ENCODE data around the gene COL4A2. TPM values are rescaled to one million over a fixed set of nuclear protein-coding genes. Genes with fewer than 3 reads are reported as not detected.

COL4A2 gene
- total RNA-seq, 1 donor from 2014 or later, result 159 TPM

DNA sequence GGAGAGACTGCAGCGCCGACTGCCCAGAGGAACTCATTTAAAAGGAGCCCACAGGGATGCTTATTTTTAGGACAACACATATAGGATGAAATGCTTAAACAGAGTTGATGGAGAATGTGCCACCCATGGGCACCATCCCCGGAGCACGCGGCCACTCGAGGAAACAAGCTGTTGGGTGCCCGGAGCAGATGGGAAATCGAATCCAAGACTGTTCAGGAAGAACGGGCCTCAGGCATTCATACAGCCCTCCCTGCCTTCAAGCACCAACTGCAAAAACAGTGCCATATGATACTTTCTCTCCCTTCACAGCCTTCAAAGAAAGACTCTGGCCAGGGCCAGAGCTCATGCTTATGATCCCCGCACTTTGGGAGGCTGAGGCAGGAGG, 214.2 kb downstream of the COL4A2 start:
- H3K36me3 Mint-ChIP-seq (ENCODE audit: low read depth), result no peaks in the 10 kb centered on the region
- no peak overlapping the region for H3K27ac Mint-ChIP-seq (ENCODE audit: unreplicated experiment)
- H3K4me3 Mint-ChIP-seq, result no peak overlapping the region

DNA sequence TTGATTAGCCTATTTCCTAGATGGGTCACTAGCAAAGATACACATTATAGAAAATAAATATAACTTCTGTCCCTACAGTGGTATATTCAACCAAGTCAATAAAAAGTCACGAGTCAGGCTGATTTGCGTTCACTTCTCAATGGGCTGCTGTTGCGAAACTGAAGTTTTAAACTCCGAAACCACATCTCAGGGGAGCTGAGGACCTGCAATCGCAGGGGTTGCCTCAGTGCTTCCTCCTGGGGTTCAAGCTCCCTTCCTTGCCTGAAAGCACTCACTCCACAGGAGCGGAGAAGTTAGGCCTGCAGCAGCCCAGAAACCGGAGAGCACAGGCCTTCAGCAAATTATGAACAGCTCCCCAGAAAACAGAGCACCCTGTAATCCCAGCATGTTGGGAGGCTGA, 214.9 kb downstream of the COL4A2 start:
- TF ChIP-seq, protein P1, sequence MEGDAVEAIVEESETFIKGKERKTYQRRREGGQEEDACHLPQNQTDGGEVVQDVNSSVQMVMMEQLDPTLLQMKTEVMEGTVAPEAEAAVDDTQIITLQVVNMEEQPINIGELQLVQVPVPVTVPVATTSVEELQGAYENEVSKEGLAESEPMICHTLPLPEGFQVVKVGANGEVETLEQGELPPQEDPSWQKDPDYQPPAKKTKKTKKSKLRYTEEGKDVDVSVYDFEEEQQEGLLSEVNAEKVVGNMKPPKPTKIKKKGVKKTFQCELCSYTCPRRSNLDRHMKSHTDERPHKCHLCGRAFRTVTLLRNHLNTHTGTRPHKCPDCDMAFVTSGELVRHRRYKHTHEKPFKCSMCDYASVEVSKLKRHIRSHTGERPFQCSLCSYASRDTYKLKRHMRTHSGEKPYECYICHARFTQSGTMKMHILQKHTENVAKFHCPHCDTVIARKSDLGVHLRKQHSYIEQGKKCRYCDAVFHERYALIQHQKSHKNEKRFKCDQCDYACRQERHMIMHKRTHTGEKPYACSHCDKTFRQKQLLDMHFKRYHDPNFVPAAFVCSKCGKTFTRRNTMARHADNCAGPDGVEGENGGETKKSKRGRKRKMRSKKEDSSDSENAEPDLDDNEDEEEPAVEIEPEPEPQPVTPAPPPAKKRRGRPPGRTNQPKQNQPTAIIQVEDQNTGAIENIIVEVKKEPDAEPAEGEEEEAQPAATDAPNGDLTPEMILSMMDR (conservative IDR thresholded peaks at IDR 0.05), result no peak
- DNase-seq (ENCODE audit: low read depth, low spot score), result no peak
- H3K27me3 Mint-ChIP-seq (ENCODE audit: low read depth), result peaks cover 25% of the 10 kb centered on the region
- H3K9me3 Mint-ChIP-seq, result no peaks in the 10 kb centered on the region
- H3K27ac Mint-ChIP-seq (ENCODE audit: unreplicated experiment), result no peak overlapping the region
- H3K4me3 Mint-ChIP-seq, result no peak overlapping the region
- H3K36me3 Mint-ChIP-seq (ENCODE audit: low read depth), result no peaks in the 10 kb centered on the region
- no peaks in the 10 kb centered on the region for H3K4me1 Mint-ChIP-seq

More for the DNA sequence above, 214.2 kb downstream of the COL4A2 start:
- Mint-ChIP-seq H3K9me3 (no peaks in the 10 kb centered on the region), H3K27me3 (ENCODE audit: low read depth) (peaks cover 19% of the 10 kb centered on the region), H3K4me1 (no peaks in the 10 kb centered on the region)
- TF ChIP-seq, protein P1 (conservative IDR thresholded peaks at IDR 0.05), result no peak
- no peak for DNase-seq (ENCODE audit: low read depth, low spot score)

DNA sequence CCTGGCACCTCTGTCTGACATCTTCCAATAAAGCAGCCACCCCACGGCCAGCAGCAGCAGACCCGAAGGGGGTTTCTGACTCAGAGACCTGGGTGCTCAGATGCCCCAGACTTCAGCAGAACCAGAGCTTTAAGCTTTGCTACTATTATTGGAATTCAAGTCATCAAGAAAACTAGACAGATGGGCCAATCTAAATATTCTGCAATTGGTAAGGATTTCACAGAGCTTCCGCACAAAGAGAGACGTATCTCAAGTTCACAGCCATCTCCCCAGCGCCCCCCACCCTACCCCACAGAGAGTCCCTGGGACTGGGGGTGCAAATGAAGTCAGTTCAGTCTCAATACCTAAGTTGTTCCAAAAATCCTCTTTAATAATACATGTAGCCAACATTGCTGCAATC, 215.6 kb downstream of the COL4A2 start:
- Mint-ChIP-seq H3K27me3 (ENCODE audit: low read depth) (peaks cover 27% of the 10 kb centered on the region), H3K4me3 (no peak overlapping the region), H3K4me1 (peaks cover 3% of the 10 kb centered on the region), H3K27ac (ENCODE audit: unreplicated experiment) (no peak overlapping the region), H3K9me3 (no peaks in the 10 kb centered on the region), H3K36me3 (ENCODE audit: low read depth) (no peaks in the 10 kb centered on the region)
- no peak for DNase-seq (ENCODE audit: low read depth, low spot score)
- TF ChIP-seq, protein P1 (conservative IDR thresholded peaks at IDR 0.05), result no peak

DNA sequence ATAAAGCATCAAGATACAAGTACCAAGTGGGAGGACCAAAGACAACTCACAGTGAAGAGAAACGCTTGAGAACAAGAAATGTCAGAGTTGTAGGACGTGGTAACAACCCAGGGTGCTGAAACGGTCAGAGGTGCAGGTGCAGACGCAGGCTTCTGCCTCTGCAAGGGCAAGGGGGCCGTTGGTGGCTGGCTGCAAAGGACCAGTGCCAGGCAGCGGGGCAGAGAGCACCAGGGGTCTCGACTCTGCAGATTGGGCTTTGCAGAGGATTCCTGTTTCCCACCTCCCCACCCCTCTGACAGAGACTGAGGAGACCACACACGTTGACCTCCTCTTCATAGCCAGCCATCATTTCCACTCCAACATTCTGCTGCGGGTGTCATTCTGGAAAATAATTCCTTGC, 216.1 kb downstream of the COL4A2 start:
- TF ChIP-seq, protein P1 (conservative IDR thresholded peaks at IDR 0.05), result no peak
- no peak overlapping the region for H3K27ac Mint-ChIP-seq (ENCODE audit: unreplicated experiment)
- peaks cover 27% of the 10 kb centered on the region for H3K27me3 Mint-ChIP-seq (ENCODE audit: low read depth)
- no peaks in the 10 kb centered on the region for H3K9me3 Mint-ChIP-seq
- no peak overlapping the region for H3K4me3 Mint-ChIP-seq
- H3K36me3 Mint-ChIP-seq (ENCODE audit: low read depth), result no peaks in the 10 kb centered on the region
- H3K4me1 Mint-ChIP-seq, result peaks cover 5% of the 10 kb centered on the region
- DNase-seq (ENCODE audit: low read depth, low spot score), result no peak

DNA sequence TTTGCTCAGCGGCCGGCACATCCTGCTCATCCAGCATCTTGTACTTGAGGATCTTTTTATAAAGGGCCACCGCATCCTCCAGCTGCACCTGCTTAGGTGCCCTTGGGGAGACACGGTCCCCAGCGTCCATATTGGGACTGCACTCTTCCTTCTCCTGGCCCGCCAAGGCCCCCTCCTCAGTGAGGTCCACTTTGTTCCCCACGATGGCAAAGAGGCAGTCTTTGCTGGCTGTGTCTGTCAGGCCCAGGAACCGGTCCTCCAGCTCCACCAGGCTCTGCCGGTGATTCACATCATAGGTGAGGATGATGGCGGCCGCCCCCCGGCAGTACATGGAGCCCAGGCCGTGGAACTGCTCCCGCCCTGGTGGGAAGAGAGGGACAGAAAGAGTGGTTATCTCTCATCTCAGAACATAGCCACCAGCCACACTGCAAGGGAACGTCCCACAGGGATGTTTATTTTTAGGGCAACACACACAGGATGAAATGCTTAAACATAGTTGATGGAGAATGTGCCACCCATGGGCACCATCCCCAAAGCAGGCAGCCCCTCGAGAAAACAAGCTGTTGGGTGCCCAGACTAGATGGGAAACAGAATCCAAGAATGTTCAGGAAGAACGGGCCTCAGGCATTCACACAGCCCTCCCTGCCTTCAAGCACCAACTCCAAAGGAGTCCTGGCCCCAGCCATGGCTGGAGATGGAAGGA, 216.9 kb downstream of the COL4A2 start:
- peaks cover 27% of the 10 kb centered on the region for H3K27me3 Mint-ChIP-seq (ENCODE audit: low read depth)
- TF ChIP-seq, protein P1 (conservative IDR thresholded peaks at IDR 0.05), result no peak
- H3K27ac Mint-ChIP-seq (ENCODE audit: unreplicated experiment), result peak overlapping the region; percentile 50
- no peak for DNase-seq (ENCODE audit: low read depth, low spot score)
- H3K4me3 Mint-ChIP-seq, result no peak overlapping the region
- no peaks in the 10 kb centered on the region for H3K36me3 Mint-ChIP-seq (ENCODE audit: low read depth)
- H3K9me3 Mint-ChIP-seq, result no peaks in the 10 kb centered on the region
- H3K4me1 Mint-ChIP-seq, result peaks cover 13% of the 10 kb centered on the region

All from neural crest cell (in vitro differentiated cells).